ENCODE results near the gene PHC1. TPM values are rescaled to one million over a fixed set of nuclear protein-coding genes. Genes with fewer than 3 reads are reported as not detected.
"Not testable (repeated sequence)": the region's sequence is repeated elsewhere in the genome, so short reads cannot be mapped to it uniquely, and the experiment has no call there.

The PHC1 gene
- 46.6 TPM for total RNA-seq
- 10 to 100 TPM; 15.5 to 17.2 (median 16.4) TPM for polyA plus RNA-seq

DNA sequence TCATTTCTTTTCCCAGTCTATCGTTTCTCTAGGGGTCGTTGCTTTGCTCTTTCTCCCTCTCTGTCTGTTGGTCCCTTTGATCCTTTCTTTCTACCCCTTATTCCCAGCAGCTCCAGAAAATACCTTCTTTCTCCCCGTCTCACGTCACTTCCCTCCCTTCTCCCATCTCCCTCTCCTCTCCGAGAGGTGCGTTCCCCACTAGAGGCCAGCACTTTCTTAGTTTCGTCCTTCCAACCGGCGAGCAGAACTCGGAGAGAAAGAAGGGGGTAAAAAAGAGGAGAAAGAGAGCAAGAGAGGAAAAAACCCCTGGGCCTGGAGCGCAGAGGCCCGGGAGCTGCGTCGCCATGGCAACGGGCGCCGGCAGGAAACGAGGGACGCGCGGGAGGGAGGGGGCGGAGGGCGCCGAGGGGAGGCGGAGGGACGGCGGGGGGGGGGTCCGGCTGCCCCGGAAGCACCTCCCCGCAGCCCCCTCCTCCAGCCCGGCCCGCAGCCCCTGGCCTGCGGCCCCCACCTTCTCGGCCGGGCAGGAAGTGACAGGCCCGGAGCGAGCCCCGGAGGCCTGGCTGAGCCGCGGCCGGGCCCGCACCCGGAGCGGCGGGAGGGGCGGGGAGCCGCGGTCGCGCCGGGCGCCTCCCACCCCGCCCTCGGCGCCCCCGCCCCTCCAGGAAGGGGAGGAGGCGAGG is at the start of gene PHC1:
Gene PHC1 (plus strand): TSS at position 477 of the 683 bp plus-strand sequence. CDS start 3,169 bp downstream, outside the sequence.
- peak within 1 kb of the TSS; percentile 60 to 96 (median 96) for H3K27ac Mint-ChIP-seq
- ATAC-seq (ENCODE audit: low read depth in 2 of 2) (peak; percentile 68), DNase-seq (peak; percentile 68 to 80 (median 79))
- not testable (repeated sequence) for H3K36me3 Mint-ChIP-seq; H3K36me3 ChIP-seq (ENCODE audit: control insufficient read depth, insufficient read depth, low read length); H3K9me3 ChIP-seq (ENCODE audit: control insufficient read depth in 2 of 2, low read length in 2 of 2); H3K27me3 Mint-ChIP-seq; H3K27me3 ChIP-seq (ENCODE audit: control insufficient read depth, insufficient read depth, low read length); H3K9me3 Mint-ChIP-seq
- peaks cover 0 to 18% (median 13%) of the 10 kb centered on the region in 4 donors for H3K4me1 Mint-ChIP-seq
- H3K27ac ChIP-seq (ENCODE audit: insufficient read depth, low read length, poor library complexity, severe bottlenecking) = peak within 1 kb of the TSS; percentile 86
- H3K4me1 ChIP-seq (ENCODE audit: control insufficient read depth, insufficient read depth, low read length, poor library complexity, severe bottlenecking) = peaks cover 29% of the 10 kb centered on the region
- peak within 1 kb of the TSS; percentile 94 for H3K4me3 ChIP-seq (ENCODE audit: low read depth, low read length)
- H3K4me3 Mint-ChIP-seq = peak within 1 kb of the TSS; percentile 87 to 95 (median 93)

DNA sequence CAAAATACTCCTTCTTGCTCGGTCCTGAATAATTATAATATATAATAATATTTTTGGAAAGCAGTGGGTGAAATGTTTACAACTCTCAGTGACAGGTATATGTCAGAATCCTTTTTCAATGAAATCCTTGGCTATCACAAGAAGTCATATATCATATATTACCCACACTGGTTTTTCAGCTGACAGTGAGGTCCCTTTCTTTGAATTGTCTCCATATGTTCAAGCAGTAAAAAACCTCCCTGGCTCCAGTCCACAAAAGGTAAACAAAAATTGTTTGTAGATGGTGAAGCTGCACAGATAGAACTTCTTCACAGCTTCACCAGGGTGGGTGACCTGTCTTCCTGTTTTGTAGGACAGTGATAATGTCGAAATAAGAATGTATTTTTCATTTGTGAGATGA is 47.9 kb upstream of the PHC1 start:
- no peak for ATAC-seq (ENCODE audit: low read depth in 2 of 2)
- H3K4me1 ChIP-seq (ENCODE audit: control insufficient read depth, insufficient read depth, low read length, poor library complexity, severe bottlenecking) = no peaks in the 10 kb centered on the region
- no peaks in the 10 kb centered on the region for H3K9me3 ChIP-seq (ENCODE audit: control insufficient read depth in 2 of 2, low read length in 2 of 2)
- H3K27ac Mint-ChIP-seq = no peak overlapping the region
- H3K4me1 Mint-ChIP-seq = no peaks in the 10 kb centered on the region
- no peaks in the 10 kb centered on the region for H3K36me3 Mint-ChIP-seq
- H3K36me3 ChIP-seq (ENCODE audit: control insufficient read depth, insufficient read depth, low read length) = no peaks in the 10 kb centered on the region
- H3K9me3 Mint-ChIP-seq = no peaks in the 10 kb centered on the region
- peaks cover 5% of the 10 kb centered on the region for H3K27me3 Mint-ChIP-seq
- no peak overlapping the region for H3K27ac ChIP-seq (ENCODE audit: insufficient read depth, low read length, poor library complexity, severe bottlenecking)
- H3K27me3 ChIP-seq (ENCODE audit: control insufficient read depth, insufficient read depth, low read length) = no peaks in the 10 kb centered on the region
- no peak overlapping the region for H3K4me3 Mint-ChIP-seq
- DNase-seq = no peak
- H3K4me3 ChIP-seq (ENCODE audit: low read depth, low read length) = no peak overlapping the region

DNA sequence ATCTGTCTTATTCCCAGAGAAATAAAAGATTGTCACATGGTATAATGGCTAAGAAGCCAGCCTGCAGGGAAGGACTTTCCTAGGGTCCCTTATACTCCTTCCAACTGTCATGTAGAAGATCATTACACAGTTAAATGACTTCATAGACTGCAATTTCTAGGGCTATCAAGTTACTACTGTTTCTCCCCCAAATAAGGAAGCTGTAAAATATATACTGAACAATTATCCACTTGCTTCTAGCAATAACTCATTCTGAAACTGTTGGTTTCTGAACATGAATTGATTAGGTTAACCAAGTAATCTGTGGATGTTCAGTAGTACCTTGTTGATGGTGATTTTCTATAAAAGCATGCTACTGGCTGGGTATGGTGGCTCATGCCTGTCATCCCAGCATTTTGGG is 47.3 kb upstream of the PHC1 start:
- no peak overlapping the region for H3K4me3 Mint-ChIP-seq
- Histone ChIP-seq H3K4me3 (ENCODE audit: low read depth, low read length) (no peak overlapping the region), H3K4me1 (ENCODE audit: control insufficient read depth, insufficient read depth, low read length, poor library complexity, severe bottlenecking) (no peaks in the 10 kb centered on the region), H3K27me3 (ENCODE audit: control insufficient read depth, insufficient read depth, low read length) (no peaks in the 10 kb centered on the region), H3K9me3 (ENCODE audit: control insufficient read depth in 2 of 2, low read length in 2 of 2) (no peaks in the 10 kb centered on the region), H3K36me3 (ENCODE audit: control insufficient read depth, insufficient read depth, low read length) (no peaks in the 10 kb centered on the region), H3K27ac (ENCODE audit: insufficient read depth, low read length, poor library complexity, severe bottlenecking) (no peak overlapping the region)
- H3K4me1 Mint-ChIP-seq = no peaks in the 10 kb centered on the region
- DNase-seq (peak in 1 of 3 donors; percentile 4), ATAC-seq (ENCODE audit: low read depth in 2 of 2) (no peak)
- H3K36me3 Mint-ChIP-seq = no peaks in the 10 kb centered on the region
- H3K9me3 Mint-ChIP-seq = no peaks in the 10 kb centered on the region
- H3K27me3 Mint-ChIP-seq = peaks cover 5% of the 10 kb centered on the region
- H3K27ac Mint-ChIP-seq = no peak overlapping the region

DNA sequence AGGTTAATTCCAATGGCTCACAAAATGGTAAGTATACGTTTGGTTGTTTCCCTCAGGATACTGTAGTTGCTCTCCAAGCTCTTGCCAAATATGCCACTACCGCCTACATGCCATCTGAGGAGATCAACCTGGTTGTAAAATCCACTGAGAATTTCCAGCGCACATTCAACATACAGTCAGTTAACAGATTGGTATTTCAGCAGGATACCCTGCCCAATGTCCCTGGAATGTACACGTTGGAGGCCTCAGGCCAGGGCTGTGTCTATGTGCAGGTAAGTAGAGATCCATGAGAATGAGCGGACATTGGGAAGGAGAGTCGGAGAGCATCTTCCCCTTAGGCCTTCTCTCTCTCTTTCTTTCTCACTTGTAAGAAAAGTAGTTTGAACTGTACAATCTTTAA is 46.5 kb upstream of the PHC1 start:
- peaks cover 5% of the 10 kb centered on the region for H3K27me3 Mint-ChIP-seq
- H3K4me1 ChIP-seq (ENCODE audit: control insufficient read depth, insufficient read depth, low read length, poor library complexity, severe bottlenecking) = no peaks in the 10 kb centered on the region
- H3K9me3 Mint-ChIP-seq = no peaks in the 10 kb centered on the region
- DNase-seq (no peak), ATAC-seq (ENCODE audit: low read depth in 2 of 2) (no peak)
- H3K36me3 ChIP-seq (ENCODE audit: control insufficient read depth, insufficient read depth, low read length) = no peaks in the 10 kb centered on the region
- H3K4me1 Mint-ChIP-seq = no peaks in the 10 kb centered on the region
- no peak overlapping the region for H3K4me3 Mint-ChIP-seq
- no peak overlapping the region for H3K27ac ChIP-seq (ENCODE audit: insufficient read depth, low read length, poor library complexity, severe bottlenecking)
- H3K27ac Mint-ChIP-seq = no peak overlapping the region
- H3K27me3 ChIP-seq (ENCODE audit: control insufficient read depth, insufficient read depth, low read length) = no peaks in the 10 kb centered on the region
- no peak overlapping the region for H3K4me3 ChIP-seq (ENCODE audit: low read depth, low read length)
- no peaks in the 10 kb centered on the region for H3K9me3 ChIP-seq (ENCODE audit: control insufficient read depth in 2 of 2, low read length in 2 of 2)
- no peaks in the 10 kb centered on the region for H3K36me3 Mint-ChIP-seq

DNA sequence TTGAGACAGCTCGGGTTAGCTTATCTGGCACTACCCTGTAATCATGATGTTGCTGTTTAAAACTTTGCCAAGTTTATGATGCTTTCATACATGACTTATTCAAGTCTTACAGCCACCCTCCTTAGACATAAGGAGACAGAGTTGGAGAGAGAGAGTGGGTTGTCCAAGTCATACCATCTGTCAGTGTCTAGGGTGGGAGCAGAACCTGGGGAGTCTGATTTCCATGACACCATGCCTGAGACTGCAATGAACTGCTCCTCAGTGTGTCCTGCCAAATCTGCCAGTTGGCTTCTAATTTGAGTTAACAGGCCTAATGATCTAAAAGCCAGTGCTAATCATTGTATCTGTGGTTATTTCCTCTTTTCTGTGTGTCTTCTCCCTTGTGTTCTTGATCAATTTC is 43.7 kb upstream of the PHC1 start:
- Histone ChIP-seq H3K9me3 (ENCODE audit: control insufficient read depth in 2 of 2, low read length in 2 of 2) (no peaks in the 10 kb centered on the region), H3K27me3 (ENCODE audit: control insufficient read depth, insufficient read depth, low read length) (no peaks in the 10 kb centered on the region), H3K27ac (ENCODE audit: insufficient read depth, low read length, poor library complexity, severe bottlenecking) (no peak overlapping the region), H3K4me1 (ENCODE audit: control insufficient read depth, insufficient read depth, low read length, poor library complexity, severe bottlenecking) (no peaks in the 10 kb centered on the region), H3K4me3 (ENCODE audit: low read depth, low read length) (no peak overlapping the region), H3K36me3 (ENCODE audit: control insufficient read depth, insufficient read depth, low read length) (no peaks in the 10 kb centered on the region)
- H3K27ac Mint-ChIP-seq = no peak overlapping the region
- peaks cover 5% of the 10 kb centered on the region for H3K27me3 Mint-ChIP-seq
- no peaks in the 10 kb centered on the region for H3K36me3 Mint-ChIP-seq
- no peaks in the 10 kb centered on the region for H3K4me1 Mint-ChIP-seq
- H3K9me3 Mint-ChIP-seq = no peaks in the 10 kb centered on the region
- H3K4me3 Mint-ChIP-seq = no peak overlapping the region
- DNase-seq (no peak), ATAC-seq (ENCODE audit: low read depth in 2 of 2) (no peak)

DNA sequence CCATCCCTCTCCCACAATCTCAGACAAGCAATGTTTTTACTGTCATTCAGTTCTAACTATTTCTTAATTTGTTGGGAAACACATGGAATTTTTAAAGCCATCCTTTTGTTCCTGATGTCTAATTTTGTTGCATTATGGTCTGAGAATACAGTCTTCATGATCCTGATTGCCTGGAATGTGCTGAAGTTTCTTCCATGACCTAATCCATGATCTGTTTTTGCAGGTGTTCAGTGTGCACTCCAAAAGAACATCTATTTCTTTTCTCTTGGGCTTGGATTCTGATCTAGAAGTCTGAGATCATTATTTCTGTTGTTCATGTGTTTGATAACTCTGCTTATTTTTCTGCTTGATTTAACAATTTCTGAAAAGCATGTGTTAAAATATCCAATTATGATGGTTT is 43.2 kb upstream of the PHC1 start:
- Histone ChIP-seq H3K27ac (ENCODE audit: insufficient read depth, low read length, poor library complexity, severe bottlenecking) (no peak overlapping the region), H3K9me3 (ENCODE audit: control insufficient read depth in 2 of 2, low read length in 2 of 2) (no peaks in the 10 kb centered on the region), H3K4me3 (ENCODE audit: low read depth, low read length) (no peak overlapping the region), H3K36me3 (ENCODE audit: control insufficient read depth, insufficient read depth, low read length) (no peaks in the 10 kb centered on the region), H3K27me3 (ENCODE audit: control insufficient read depth, insufficient read depth, low read length) (no peaks in the 10 kb centered on the region), H3K4me1 (ENCODE audit: control insufficient read depth, insufficient read depth, low read length, poor library complexity, severe bottlenecking) (no peaks in the 10 kb centered on the region)
- peaks cover 5% of the 10 kb centered on the region for H3K27me3 Mint-ChIP-seq
- no peak overlapping the region for H3K4me3 Mint-ChIP-seq
- H3K9me3 Mint-ChIP-seq = no peaks in the 10 kb centered on the region
- ATAC-seq (ENCODE audit: low read depth in 2 of 2) (no peak), DNase-seq (no peak)
- no peak overlapping the region for H3K27ac Mint-ChIP-seq
- no peaks in the 10 kb centered on the region for H3K4me1 Mint-ChIP-seq
- H3K36me3 Mint-ChIP-seq = no peaks in the 10 kb centered on the region

DNA sequence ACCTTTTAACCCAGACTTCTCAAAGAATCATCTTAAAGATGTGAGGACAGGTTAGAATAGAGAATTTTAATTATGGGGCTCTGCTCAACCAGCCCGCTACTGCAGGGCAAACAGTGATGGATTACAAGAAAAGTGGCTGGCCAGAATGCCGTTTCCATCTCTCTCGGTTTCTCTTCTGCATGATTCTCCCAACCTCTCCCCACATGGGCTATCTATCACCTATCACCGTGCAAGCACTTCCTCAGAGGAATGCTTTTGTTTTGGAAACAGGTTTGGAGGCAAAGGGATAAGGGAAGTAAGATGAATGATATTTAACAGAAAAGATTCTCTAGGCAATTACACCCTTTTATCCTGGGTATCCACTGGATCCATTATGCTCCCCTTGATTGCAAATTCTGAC is 37.4 kb upstream of the PHC1 start:
- ATAC-seq (ENCODE audit: low read depth in 2 of 2) (no peak), DNase-seq (no peak)
- Histone ChIP-seq H3K36me3 (ENCODE audit: control insufficient read depth, insufficient read depth, low read length) (no peaks in the 10 kb centered on the region), H3K27me3 (ENCODE audit: control insufficient read depth, insufficient read depth, low read length) (no peaks in the 10 kb centered on the region), H3K27ac (ENCODE audit: insufficient read depth, low read length, poor library complexity, severe bottlenecking) (no peak overlapping the region), H3K4me3 (ENCODE audit: low read depth, low read length) (no peak overlapping the region), H3K9me3 (ENCODE audit: control insufficient read depth in 2 of 2, low read length in 2 of 2) (no peaks in the 10 kb centered on the region), H3K4me1 (ENCODE audit: control insufficient read depth, insufficient read depth, low read length, poor library complexity, severe bottlenecking) (no peaks in the 10 kb centered on the region)
- no peak overlapping the region for H3K27ac Mint-ChIP-seq
- no peak overlapping the region for H3K4me3 Mint-ChIP-seq
- H3K36me3 Mint-ChIP-seq = no peaks in the 10 kb centered on the region
- peaks cover 0 to 3% (median 0%) of the 10 kb centered on the region in 4 donors for H3K4me1 Mint-ChIP-seq
- H3K27me3 Mint-ChIP-seq = peaks cover 16% of the 10 kb centered on the region
- H3K9me3 Mint-ChIP-seq = no peaks in the 10 kb centered on the region
